Glomerular endothelial cell (primary cell): ENCODE data around the gene FA2H. TPM values are rescaled to one million over a fixed set of nuclear protein-coding genes. Genes with fewer than 3 reads are reported as not detected.

ENCODE experiments used
- DNase-seq: peaks from one replicate; pipeline ENCODE4 v3.0.0-alpha.2; 2011; ENCODE audit warnings: low read depth, low spot score; ENCODE audit errors: extremely low read depth
- total RNA-seq: library from RNA; depleted of rRNA; stranded (reverse); fragments of >200 nt; gene quantifications from 2 replicates; pipeline ENCODE4 v1.2.3, GENCODE V29; 2015

FA2H gene
- total RNA-seq, 1 donor from 2014 or later: not detected

DNA sequence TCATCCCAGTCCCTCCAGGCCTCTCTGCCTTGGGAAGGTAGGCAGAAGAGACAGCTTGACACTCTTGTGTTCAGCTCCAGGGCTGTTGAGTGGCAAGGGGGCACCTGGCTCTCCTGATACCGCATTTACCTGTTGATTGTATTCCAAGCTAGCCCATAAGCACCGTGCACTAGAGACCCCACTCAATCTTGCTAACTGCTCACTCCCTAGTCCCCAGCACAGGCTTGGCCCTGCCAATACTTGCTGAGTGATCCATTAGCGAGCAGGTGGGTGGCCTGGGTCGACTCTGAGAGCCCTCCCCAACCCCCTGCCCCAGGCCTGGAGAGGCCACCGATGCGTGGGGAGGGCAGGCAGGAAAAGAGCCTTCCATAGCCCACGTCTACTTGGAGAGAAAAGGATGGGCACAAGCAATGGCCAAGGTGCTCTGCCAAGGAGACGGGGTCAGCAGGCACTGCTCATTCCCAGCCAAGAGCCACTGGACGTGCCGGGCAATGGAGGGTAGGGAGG is 29.5 kb downstream of the FA2H start:
- DNase-seq: no peak

DNA sequence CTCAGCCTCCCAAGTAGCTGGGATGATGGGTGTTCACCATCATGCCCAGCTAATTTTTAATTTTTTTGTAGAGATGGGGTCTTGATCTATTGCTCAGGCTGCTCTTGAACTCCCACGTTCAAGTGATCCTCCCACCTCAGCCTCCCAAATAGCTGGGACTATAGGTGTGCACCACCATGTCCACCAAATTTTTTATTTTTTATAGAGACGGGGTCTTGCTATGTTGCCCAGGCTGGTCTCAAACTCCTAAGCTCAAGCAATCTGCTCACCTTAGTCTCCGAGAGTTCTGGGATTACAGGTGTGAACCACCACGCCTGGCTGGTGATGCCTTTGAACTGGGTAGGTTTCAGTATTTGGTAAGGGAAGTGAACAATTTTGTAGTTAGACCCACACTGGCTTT is 30.1 kb downstream of the FA2H start:
- DNase-seq: no peak

DNA sequence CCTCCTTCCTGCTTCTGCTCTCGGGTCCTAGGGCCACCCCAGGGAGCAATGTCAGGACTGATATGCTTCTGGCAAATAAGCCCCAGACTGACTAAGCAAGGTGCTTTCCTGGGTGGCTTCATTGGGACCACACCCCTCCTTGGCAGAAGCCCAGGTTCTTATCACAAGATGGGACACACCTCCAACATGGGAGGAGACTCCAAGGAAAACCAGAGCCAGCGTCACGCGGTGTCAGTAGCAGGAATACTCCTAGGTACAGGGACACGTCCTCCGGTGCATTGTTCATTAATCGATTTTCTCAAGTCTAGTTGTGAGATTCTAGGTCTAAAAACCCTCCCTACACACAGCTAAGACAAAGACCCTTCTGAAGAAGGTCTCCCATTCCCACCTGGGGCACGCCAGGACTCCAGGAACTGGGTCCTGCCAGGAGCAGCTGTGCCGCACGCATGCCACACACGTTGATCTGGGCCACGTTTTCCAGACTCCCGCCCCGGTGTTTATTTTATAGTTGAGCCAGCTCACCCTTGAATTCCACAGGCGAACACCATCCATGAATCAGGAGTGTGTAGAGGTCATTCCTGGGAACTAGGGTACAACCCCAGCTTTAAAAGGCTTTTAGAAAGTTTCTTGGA is 30.8 kb downstream of the FA2H start:
- no peak for DNase-seq

- DNase-seq: no peak
These were observed 31.5 kb downstream of the FA2H start for GRCh38 chr16:74743045-74743667.

DNA sequence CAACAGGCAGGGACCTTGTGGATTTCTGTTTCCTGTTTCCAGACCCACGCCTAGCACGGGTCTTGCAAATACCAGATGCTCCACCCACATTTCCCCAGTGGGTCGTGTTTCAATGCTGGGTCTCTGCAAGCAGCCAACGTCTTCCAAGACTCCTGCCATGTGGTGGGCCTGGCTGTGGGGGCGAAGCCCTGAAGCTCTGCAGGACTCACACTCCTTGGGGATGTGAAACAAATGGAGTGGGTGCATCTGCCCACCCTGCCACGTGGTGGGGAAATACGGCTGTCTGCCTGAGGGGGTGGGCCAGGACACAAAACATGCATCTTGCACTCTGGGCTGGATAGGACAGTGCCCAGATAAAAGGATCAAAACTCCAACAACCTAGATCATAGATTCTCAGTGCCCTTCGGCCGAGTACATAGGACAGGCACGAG is 32.6 kb downstream of the FA2H start:
- no peak for DNase-seq

DNA sequence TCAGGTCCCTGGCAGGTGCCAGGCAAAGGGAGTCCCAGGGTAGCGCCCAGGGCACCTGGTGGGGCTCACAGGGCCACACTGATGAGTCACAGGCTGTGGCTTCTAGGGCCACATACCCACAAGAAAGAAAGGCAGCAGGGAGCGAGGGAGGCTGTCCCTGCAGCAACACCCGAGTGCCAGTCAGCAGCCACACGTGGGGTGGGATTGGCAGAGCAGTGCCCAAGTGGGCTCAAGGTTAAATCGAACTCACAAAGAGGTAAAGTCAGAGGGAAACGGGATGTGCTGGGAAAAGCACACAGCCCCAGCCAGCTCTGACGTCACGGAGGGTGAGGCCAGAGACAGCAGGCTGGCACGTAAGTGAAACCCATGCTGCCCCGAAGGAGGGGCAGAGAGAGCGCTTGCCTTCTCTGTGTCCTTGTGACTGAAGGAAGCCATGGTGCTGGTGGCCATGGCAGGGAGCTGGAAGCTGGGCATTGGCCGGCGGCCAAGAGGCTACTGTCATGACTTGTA is 33.8 kb downstream of the FA2H start:
- no peak for DNase-seq

- no peak for DNase-seq
These were observed 35.3 kb downstream of the FA2H start for GRCh38 chr16:74739275-74739674.

DNA sequence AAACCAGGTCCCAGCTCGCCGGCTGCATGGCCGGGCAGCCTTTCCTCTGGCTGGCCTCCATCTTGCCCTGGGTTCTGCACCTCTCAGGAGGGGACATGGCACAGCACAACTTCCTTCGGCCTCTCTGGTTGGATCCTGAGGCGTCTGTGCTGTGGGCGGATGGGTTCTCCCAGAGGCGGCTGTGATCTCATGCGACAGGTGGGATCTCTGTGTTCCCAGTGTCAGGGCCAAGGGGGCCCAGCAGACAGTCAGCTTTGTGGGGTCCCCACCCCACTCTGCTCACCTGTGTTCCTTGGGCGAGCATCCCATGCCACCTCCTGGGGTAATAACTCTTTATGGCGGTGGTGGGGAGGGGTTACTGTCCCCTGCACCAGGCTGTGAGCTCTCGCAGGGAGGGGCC is 35.8 kb downstream of the FA2H start:
- DNase-seq: no peak

- no peak for DNase-seq
These were observed 36.5 kb downstream of the FA2H start for GRCh38 chr16:74738113-74738541.

DNA sequence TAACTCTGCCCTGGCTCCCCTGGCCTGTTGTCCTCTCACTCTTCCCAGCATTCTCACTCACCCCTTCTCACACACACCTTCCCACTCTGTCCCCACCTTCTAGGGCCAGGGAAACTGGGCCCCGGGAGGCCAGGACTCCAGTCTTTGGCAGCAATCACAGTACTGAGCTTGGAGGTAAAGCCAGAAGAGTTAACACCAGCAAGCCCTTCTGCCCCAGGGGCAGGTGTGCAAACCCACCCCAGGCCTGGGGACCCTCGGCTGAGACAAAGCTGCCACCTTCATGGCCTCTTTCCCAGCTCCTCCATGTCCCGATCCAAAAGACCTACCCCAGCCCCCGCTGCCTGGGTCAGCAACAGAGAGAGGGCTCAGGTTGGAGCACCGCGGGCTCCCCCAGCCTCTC is 37.1 kb downstream of the FA2H start:
- no peak for DNase-seq

GRCh38 chr16:74736531-74737157 is 38.0 kb downstream of the FA2H start:
- no peak for DNase-seq

DNA sequence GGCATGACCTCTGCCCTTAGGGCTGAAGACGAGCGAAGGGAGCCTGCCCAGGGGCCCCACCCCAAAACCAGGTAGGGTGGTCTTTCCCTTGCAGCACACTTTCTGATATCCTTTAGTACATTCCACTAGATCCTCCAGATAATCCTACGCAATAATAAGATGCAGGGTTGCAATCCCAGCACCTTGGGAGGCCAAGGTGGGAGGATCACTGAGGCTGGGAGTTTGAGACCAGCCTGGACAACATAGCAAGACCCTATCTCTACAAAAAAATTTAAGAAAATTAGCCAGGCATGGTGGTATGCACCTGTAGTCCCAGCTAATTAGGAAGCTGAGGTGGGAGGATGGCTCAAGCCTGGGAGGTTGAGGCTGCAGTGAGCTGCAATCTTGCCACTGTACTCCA is 39.1 kb downstream of the FA2H start:
- no peak for DNase-seq

- no peak for DNase-seq
These were observed 39.5 kb downstream of the FA2H start for GRCh38 chr16:74735162-74735452.

DNA sequence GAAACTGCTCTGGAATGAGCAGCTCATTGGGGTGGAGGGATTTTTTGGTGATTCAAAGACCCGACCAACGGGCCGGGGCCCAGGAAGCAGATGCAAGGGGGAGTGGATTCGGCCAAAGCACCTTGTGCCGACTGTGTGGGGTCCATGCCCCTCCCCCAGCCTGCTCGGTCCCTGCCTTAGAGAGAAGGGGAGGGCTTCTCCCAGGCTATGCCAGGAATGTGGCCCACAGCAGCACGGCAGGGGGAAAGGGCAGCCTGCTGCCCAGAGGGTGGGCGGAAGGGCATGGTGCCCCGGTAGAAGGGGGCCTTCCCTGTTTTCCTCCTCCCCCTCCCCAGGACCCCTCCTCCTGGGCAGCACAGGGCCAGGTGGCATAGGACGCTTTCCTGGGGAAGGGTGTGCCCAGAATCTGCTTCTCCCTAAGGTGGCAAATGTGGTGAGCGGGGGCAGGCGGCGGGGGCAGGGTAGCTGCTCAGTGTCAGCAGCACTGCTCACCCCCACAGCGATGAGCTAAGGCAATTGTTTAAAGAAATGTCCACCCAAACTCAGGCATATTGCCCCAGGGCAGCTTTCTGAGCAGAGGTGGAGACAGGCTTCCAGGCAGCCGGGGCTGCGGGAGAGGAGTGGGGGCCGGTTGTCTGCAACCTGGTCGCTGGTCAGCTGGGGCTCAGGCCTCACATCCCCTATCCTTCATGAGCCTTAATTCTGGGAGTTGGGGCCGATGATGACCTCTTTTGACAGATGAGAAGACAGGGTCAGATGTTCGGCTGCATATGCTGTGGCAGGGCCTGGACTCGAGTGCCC is 40.1 kb downstream of the FA2H start:
- no peak for DNase-seq

DNA sequence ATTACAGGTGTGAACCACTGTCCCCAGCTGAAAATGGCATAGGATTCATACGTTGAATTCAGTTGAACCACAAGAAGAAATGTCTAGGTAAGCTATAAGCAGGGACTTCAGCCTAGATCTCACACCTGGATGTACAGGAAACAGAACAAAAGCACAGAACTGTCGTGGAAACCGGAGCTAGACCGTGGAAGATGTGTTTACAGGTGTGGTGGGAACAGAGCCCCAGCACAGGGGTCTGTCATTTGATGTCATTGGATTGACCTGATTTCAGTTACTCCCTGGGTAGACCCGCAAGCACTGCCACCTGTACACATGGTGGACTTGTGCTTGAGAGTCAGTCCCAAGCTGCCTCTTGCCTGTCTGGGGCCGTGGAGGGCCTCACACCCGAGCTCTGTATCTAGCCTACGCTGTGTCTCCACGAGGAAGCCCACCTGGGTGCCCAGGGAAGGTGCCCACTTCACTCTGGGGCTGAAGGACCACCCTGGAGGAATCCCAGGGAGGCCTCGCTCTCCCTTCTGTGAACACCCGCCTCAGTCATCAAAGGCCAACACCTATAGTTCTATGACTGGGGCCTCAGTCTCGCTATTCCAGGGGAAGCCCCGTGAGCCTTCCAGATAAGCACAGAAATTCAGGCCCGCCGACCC is 41.8 kb downstream of the FA2H start:
- no peak for DNase-seq

GRCh38 chr16:74731853-74732477 is 42.7 kb downstream of the FA2H start:
- no peak for DNase-seq

- DNase-seq: no peak
These were observed 44.6 kb downstream of the FA2H start for GRCh38 chr16:74729783-74730683.

DNA sequence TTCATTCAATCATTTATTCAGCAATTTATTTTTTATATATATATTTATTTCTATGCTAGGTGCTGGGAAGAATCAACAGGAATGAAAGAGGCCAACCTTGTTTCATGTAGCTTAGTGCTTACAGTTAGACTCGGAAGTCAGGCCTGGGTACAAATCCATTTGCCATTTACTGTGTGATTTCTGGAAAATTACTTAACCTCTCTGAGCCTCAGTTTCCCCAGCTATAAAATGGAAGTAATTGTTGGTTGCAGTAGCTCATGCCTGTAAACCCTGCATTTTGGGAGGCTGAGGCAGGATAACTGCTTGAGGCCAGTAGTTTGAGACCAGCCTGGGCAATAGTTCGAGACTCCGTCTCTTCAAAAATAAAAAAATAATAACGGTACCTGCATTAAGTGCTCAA is 46.7 kb downstream of the FA2H start:
- no peak for DNase-seq

DNA sequence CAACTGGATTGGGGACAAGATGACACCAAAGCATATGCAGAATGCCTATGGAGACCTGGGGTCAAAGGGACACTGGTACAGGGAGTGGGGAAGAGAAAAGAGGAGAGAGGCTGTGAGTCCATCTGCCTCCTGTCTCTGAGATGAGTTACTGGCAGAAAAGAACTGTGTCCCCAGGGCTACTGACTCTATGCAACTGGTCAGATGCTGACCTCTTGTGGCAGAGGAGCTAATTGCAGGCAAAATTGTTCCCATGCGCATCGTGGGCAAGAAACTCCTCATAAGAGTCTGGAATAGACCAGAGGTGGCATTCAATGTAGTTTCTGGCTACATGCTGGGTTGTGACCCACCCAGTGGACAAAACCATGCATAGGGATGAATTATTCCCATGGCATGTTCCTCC is 47.9 kb downstream of the FA2H start:
- no peak for DNase-seq
